Neural cell (in vitro differentiated cells): ENCODE measurements around the gene AKAP6. TPM values are rescaled to one million over a fixed set of nuclear protein-coding genes. Genes with fewer than 3 reads are reported as not detected.
"Not testable (repeated sequence)": the region's sequence is repeated elsewhere in the genome, so short reads cannot be mapped to it uniquely, and the experiment has no call there.

Source experiments
- H2AFZ ChIP-seq: fragments of 200-600, 300-800 bp; sonication (generic), shearing (Covaris generic); 2 replicates; pipeline ENCODE4 v1.6.0; 2014; ENCODE audit warnings: low read depth, mild to moderate bottlenecking, antibody characterized with exemption, low read length, moderate library complexity
- H3F3A ChIP-seq: fragments of 200-600 bp; shearing (Covaris generic); 2 replicates; pipeline ENCODE4 v1.6.1; 2016; ENCODE audit warnings: mild to moderate bottlenecking, moderate library complexity, mixed read lengths, antibody characterized with exemption, low read length; ENCODE audit not compliant: insufficient read depth, poor library complexity, severe bottlenecking
- H3K27ac ChIP-seq: fragments of 200-600, 300-800 bp; sonication (generic), shearing (Covaris generic); 2 replicates; pipeline ENCODE4 v1.5.1; 2014; ENCODE audit warnings: mild to moderate bottlenecking, low read length, moderate library complexity
- H3K27me3 ChIP-seq: fragments of 300-800, 200-600 bp; sonication (generic), shearing (Covaris generic); 2 replicates; pipeline ENCODE4 v1.6.0; 2014; ENCODE audit warnings: mild to moderate bottlenecking, low read depth, low read length, moderate library complexity; ENCODE audit not compliant: insufficient read depth
- H3K36me3 ChIP-seq: fragments of 300-800, 200-600 bp; sonication (generic), shearing (Covaris generic); 2 replicates; pipeline ENCODE4 v1.5.1; 2014; ENCODE audit warnings: mild to moderate bottlenecking, antibody characterized with exemption, low read length, moderate library complexity; ENCODE audit not compliant: insufficient read depth
- H3K4me2 ChIP-seq: fragments of 300-800, 200-600 bp; sonication (generic), shearing (Covaris generic); 2 replicates; pipeline ENCODE4 v1.6.0; 2014; ENCODE audit warnings: mild to moderate bottlenecking, low read length
- H3K4me3 ChIP-seq: fragments of 300-800, 200-600 bp; sonication (generic), shearing (Covaris generic); 2 replicates; pipeline ENCODE4 v1.5.1; 2014; ENCODE audit warnings: mild to moderate bottlenecking, low read length, moderate library complexity
- H3K79me2 ChIP-seq: fragments of 200-600 bp; shearing (Covaris generic); replicated peaks from 2 replicates; pipeline ENCODE4 v1.6.0; 2014; ENCODE audit warnings: mild to moderate bottlenecking, low read length, moderate library complexity; ENCODE audit not compliant: insufficient read depth
- H3K9ac ChIP-seq: fragments of 300-800, 200-600 bp; sonication (generic), shearing (Covaris generic); 2 replicates; pipeline ENCODE4 v1.6.1; 2016; ENCODE audit warnings: mild to moderate bottlenecking, low read length, mixed read lengths
- H3K9me2 ChIP-seq: fragments of 200-600 bp; shearing (Covaris generic); 2 replicates; pipeline ENCODE4 v1.6.1; 2016; ENCODE audit warnings: mild to moderate bottlenecking, low read length, mixed read lengths; ENCODE audit not compliant: insufficient read depth
- H3K9me3 ChIP-seq: fragments of 200-600, 300-800 bp; sonication (generic), shearing (Covaris generic); 2 replicates; pipeline ENCODE4 v1.6.1; 2016; ENCODE audit warnings: mild to moderate bottlenecking, mixed run types, low read length, moderate library complexity, mixed read lengths
- H4K20me1 ChIP-seq: fragments of 200-600 bp; shearing (Covaris generic); 2 replicates; pipeline ENCODE4 v1.6.1; 2016; ENCODE audit warnings: mild to moderate bottlenecking, mixed run types; ENCODE audit not compliant: insufficient read depth
- EP300 ChIP-seq: fragments of 450-650 bp; conservative IDR thresholded peaks from 2 replicates; pipeline ENCODE4 v1.6.1; 2014; ENCODE audit warnings: antibody characterized with exemption, mild to moderate bottlenecking, moderate library complexity; ENCODE audit not compliant: poor library complexity, severe bottlenecking
- EZH2 ChIP-seq: fragments of 200-600, 300-800 bp; shearing (Covaris generic), sonication (generic); IDR thresholded peaks from 2 replicates; pipeline ENCODE4 v1.6.1; 2014; ENCODE audit warnings: antibody characterized with exemption, low read length, borderline replicate concordance, mild to moderate bottlenecking; ENCODE audit not compliant: insufficient read depth, poor library complexity, severe bottlenecking
- MXI1 ChIP-seq: fragments of 450-650 bp; conservative IDR thresholded peaks from 2 replicates; pipeline ENCODE4 v1.6.1; 2014; ENCODE audit warnings: antibody characterized with exemption, mild to moderate bottlenecking; ENCODE audit not compliant: poor library complexity, severe bottlenecking
- POLR2AphosphoS5 ChIP-seq: IDR thresholded peaks from 2 replicates; pipeline ENCODE4 v1.6.1; 2012
- RAD21 ChIP-seq: fragments of 450-650 bp; conservative IDR thresholded peaks from 2 replicates; pipeline ENCODE4 v1.6.1; 2014; ENCODE audit warnings: antibody characterized with exemption, mild to moderate bottlenecking, moderate library complexity
- SMC3 ChIP-seq: fragments of 450-650 bp; conservative IDR thresholded peaks from 2 replicates; pipeline ENCODE4 v1.6.1; 2014; ENCODE audit warnings: antibody characterized with exemption, mild to moderate bottlenecking, moderate library complexity; ENCODE audit not compliant: poor library complexity
- TAF1 ChIP-seq: IDR thresholded peaks from 2 replicates; pipeline ENCODE4 v1.6.1; 2012; ENCODE audit warnings: low read depth
- polyA plus RNA-seq: library from polyadenylated mRNA; depleted of rRNA; stranded (reverse); fragments of >200 nt; gene quantifications from 2 replicates; pipeline ENCODE4 v1.2.3, GENCODE V29; 2014
- TF ChIP-seq, protein P1 (sequence below): IDR thresholded peaks from 2 replicates; pipeline ENCODE4 v1.6.1; 2012; ENCODE audit warnings: borderline replicate concordance
- TF ChIP-seq, protein P2 (sequence below): fragments of 450-650 bp; IDR thresholded peaks from 2 replicates; pipeline ENCODE4 v1.5.1; 2014; ENCODE audit warnings: antibody characterized with exemption, mild to moderate bottlenecking, moderate library complexity; ENCODE audit not compliant: poor library complexity, severe bottlenecking

The AKAP6 gene
- polyA plus RNA-seq, 1 donor from 2014 or later, result 15.8 TPM

DNA sequence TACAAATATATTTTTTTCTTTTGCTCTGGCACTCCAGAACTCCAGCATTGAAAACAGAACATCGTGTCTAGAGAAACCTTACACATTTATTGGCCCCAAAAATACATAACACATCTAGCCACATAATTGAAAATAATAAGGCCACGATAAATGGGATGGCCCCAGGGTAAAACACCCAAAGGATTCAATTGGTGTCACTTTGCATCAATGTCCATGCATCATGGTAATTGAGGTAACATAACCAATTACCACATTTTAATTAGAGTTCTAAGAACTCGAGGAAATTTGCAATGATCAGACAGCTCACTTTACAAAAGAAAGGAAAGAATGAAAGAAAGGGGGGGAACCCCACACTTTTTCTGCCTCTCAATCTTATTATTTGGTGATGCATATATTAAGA lies 457.8 kb downstream of the AKAP6 start:
- H3K4me2 ChIP-seq, result no peak overlapping the region
- no peaks in the 10 kb centered on the region for H3K36me3 ChIP-seq
- no peaks in the 10 kb centered on the region for H3K9me3 ChIP-seq
- no peaks in the 10 kb centered on the region for H3K27me3 ChIP-seq
- no peaks in the 10 kb centered on the region for H3K9me2 ChIP-seq
- no peak overlapping the region for H3K4me3 ChIP-seq
- H3F3A ChIP-seq, result peaks cover 4% of the 10 kb centered on the region
- H2AFZ ChIP-seq, result no peak overlapping the region
- no peaks in the 10 kb centered on the region for H4K20me1 ChIP-seq
- no peaks in the 10 kb centered on the region for H3K79me2 ChIP-seq
- no peak for TF ChIP-seq SMC3
- TF ChIP-seq MXI1, result no peak
- no peak for TF ChIP-seq POLR2AphosphoS5
- TF ChIP-seq, protein P1, sequence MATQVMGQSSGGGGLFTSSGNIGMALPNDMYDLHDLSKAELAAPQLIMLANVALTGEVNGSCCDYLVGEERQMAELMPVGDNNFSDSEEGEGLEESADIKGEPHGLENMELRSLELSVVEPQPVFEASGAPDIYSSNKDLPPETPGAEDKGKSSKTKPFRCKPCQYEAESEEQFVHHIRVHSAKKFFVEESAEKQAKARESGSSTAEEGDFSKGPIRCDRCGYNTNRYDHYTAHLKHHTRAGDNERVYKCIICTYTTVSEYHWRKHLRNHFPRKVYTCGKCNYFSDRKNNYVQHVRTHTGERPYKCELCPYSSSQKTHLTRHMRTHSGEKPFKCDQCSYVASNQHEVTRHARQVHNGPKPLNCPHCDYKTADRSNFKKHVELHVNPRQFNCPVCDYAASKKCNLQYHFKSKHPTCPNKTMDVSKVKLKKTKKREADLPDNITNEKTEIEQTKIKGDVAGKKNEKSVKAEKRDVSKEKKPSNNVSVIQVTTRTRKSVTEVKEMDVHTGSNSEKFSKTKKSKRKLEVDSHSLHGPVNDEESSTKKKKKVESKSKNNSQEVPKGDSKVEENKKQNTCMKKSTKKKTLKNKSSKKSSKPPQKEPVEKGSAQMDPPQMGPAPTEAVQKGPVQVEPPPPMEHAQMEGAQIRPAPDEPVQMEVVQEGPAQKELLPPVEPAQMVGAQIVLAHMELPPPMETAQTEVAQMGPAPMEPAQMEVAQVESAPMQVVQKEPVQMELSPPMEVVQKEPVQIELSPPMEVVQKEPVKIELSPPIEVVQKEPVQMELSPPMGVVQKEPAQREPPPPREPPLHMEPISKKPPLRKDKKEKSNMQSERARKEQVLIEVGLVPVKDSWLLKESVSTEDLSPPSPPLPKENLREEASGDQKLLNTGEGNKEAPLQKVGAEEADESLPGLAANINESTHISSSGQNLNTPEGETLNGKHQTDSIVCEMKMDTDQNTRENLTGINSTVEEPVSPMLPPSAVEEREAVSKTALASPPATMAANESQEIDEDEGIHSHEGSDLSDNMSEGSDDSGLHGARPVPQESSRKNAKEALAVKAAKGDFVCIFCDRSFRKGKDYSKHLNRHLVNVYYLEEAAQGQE, result no peak
- no peak for TF ChIP-seq EP300
- TF ChIP-seq RAD21, result no peak
- no peak for TF ChIP-seq EZH2
- no peak for TF ChIP-seq TAF1
- TF ChIP-seq, protein P2, sequence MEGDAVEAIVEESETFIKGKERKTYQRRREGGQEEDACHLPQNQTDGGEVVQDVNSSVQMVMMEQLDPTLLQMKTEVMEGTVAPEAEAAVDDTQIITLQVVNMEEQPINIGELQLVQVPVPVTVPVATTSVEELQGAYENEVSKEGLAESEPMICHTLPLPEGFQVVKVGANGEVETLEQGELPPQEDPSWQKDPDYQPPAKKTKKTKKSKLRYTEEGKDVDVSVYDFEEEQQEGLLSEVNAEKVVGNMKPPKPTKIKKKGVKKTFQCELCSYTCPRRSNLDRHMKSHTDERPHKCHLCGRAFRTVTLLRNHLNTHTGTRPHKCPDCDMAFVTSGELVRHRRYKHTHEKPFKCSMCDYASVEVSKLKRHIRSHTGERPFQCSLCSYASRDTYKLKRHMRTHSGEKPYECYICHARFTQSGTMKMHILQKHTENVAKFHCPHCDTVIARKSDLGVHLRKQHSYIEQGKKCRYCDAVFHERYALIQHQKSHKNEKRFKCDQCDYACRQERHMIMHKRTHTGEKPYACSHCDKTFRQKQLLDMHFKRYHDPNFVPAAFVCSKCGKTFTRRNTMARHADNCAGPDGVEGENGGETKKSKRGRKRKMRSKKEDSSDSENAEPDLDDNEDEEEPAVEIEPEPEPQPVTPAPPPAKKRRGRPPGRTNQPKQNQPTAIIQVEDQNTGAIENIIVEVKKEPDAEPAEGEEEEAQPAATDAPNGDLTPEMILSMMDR, result no peak
- no peak overlapping the region for H3K27ac ChIP-seq
- H3K9ac ChIP-seq, result no peak overlapping the region

DNA sequence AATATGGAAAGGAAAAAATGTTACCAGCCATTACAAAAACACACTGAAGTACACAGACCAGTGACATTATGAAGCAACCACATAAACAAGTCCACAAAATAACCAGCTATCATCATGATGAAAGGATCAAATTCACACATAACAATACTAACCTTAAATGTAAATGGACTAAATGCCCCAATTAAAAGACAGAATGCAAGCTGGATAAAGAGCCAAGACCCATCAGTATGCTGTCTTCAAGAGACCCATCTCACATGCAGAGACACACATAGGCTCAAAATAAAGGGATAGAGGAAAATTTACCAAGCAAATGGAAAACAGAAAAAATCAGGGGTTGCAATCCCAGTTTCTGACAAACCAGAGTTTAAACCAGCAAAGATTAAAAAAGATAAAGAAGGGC lies 463.9 kb downstream of the AKAP6 start:
- H4K20me1 ChIP-seq, H3K4me2 ChIP-seq, H3K79me2 ChIP-seq, H3K9me3 ChIP-seq, H3K36me3 ChIP-seq, H3K9me2 ChIP-seq, H3F3A ChIP-seq, H3K4me3 ChIP-seq, H2AFZ ChIP-seq, H3K27me3 ChIP-seq, H3K9ac ChIP-seq, H3K27ac ChIP-seq: not testable (repeated sequence)

DNA sequence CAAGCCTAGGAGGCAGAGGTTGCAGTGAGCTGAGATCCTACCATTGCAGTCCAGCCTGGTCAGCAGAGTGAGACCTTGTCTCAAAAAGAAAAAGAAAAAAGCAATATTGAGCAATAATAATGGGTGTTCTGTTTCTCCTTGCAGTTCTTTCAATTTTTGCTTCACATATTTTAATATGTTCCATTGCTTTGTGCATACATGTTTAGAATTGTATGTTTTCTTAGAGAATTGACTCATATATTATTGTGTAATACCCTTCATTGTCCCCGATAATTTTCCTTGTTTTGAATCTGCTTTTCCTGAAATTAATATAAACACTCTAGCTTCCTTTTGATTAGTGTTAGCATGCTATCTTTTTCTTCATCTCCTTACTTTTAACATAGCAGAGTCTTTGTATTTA lies 471.2 kb downstream of the AKAP6 start:
- Histone ChIP-seq H3K9me3 (no peaks in the 10 kb centered on the region), H3K9ac (no peak overlapping the region), H3K36me3 (peaks cover 6% of the 10 kb centered on the region), H3K27ac (no peak overlapping the region), H4K20me1 (no peaks in the 10 kb centered on the region), H3K9me2 (no peaks in the 10 kb centered on the region), H3K4me2 (no peak overlapping the region), H2AFZ (no peak overlapping the region), H3F3A (no peaks in the 10 kb centered on the region), H3K79me2 (no peaks in the 10 kb centered on the region), H3K27me3 (no peaks in the 10 kb centered on the region), H3K4me3 (no peak overlapping the region)
- TF ChIP-seq, protein P2, result no peak
- no peak for TF ChIP-seq EP300
- no peak for TF ChIP-seq EZH2
- TF ChIP-seq, protein P1, result no peak
- TF ChIP-seq RAD21, result no peak
